BE2C (cell line): Measurements from ENCODE around the gene NDOR1.

Experiments
- DNase-seq: peaks from one replicate; pipeline ENCODE4 v3.0.0-alpha.2; 2020
- H3K27me3 ChIP-seq: fragments of 250-450 bp; sonication (Bioruptor Pico); 2 replicates; pipeline ENCODE4 v1.5.1; 2020; ENCODE audit warnings: mild to moderate bottlenecking
- H3K36me3 ChIP-seq: fragments of 250-450 bp; sonication (Bioruptor Pico); 2 replicates; pipeline ENCODE4 v1.5.1; 2020; ENCODE audit warnings: mild to moderate bottlenecking
- H3K4me1 ChIP-seq: fragments of 250-450 bp; sonication (Bioruptor Pico); 2 replicates; pipeline ENCODE4 v1.5.1; 2020
- H3K4me3 ChIP-seq: 2 replicates; pipeline ENCODE4 v1.5.1; 2011; ENCODE audit warnings: low read depth, low read length
- H3K9me3 ChIP-seq: fragments of 250-450 bp; sonication (Bioruptor Pico); 2 replicates; pipeline ENCODE4 v1.5.1; 2020
- CTCF ChIP-seq: IDR thresholded peaks from 2 replicates; pipeline ENCODE4 v1.5.1; 2012; ENCODE audit warnings: mild to moderate bottlenecking, low read depth, low read length

NDOR1 gene

GRCh38 chr9:137232101-137232500 lies 26.6 kb downstream of the NDOR1 start:
- no peak for DNase-seq
- Histone ChIP-seq H3K36me3 (no peaks in the 10 kb centered on the region), H3K9me3 (no peaks in the 10 kb centered on the region), H3K4me1 (peaks cover 11% of the 10 kb centered on the region), H3K27me3 (no peaks in the 10 kb centered on the region), H3K4me3 (no peak overlapping the region)
- TF ChIP-seq CTCF = no peak

- Histone ChIP-seq H3K27me3 (no peaks in the 10 kb centered on the region), H3K9me3 (no peaks in the 10 kb centered on the region), H3K4me1 (peaks cover 11% of the 10 kb centered on the region), H3K36me3 (no peaks in the 10 kb centered on the region), H3K4me3 (no peak overlapping the region)
- DNase-seq = no peak
- no peak for TF ChIP-seq CTCF
Observed at GRCh38 chr9:137232510-137232909, 27.0 kb downstream of the NDOR1 start.

GRCh38 chr9:137233143-137233980 lies 27.9 kb downstream of the NDOR1 start:
- Histone ChIP-seq H3K4me3 (no peak overlapping the region), H3K27me3 (no peaks in the 10 kb centered on the region), H3K9me3 (no peaks in the 10 kb centered on the region), H3K36me3 (no peaks in the 10 kb centered on the region), H3K4me1 (peaks cover 11% of the 10 kb centered on the region)
- no peak for DNase-seq
- no peak for TF ChIP-seq CTCF

GRCh38 chr9:137234055-137234697 lies 28.7 kb downstream of the NDOR1 start:
- Histone ChIP-seq H3K36me3 (no peaks in the 10 kb centered on the region), H3K4me3 (no peak overlapping the region), H3K4me1 (peaks cover 7% of the 10 kb centered on the region), H3K27me3 (no peaks in the 10 kb centered on the region), H3K9me3 (no peaks in the 10 kb centered on the region)
- TF ChIP-seq CTCF = no peak
- DNase-seq = no peak

- Histone ChIP-seq H3K27me3 (no peaks in the 10 kb centered on the region), H3K9me3 (no peaks in the 10 kb centered on the region), H3K36me3 (no peaks in the 10 kb centered on the region), H3K4me3 (no peak overlapping the region), H3K4me1 (peaks cover 4% of the 10 kb centered on the region)
- DNase-seq = no peak
- no peak for TF ChIP-seq CTCF
Observed at GRCh38 chr9:137234758-137235423, 29.4 kb downstream of the NDOR1 start.
